IMR-90 (cell line): ENCODE data around the gene PGGHG. TPM values are rescaled to one million over a fixed set of nuclear protein-coding genes. Genes with fewer than 3 reads are reported as not detected.
"Not testable (repeated sequence)": the region's sequence is repeated elsewhere in the genome, so short reads cannot be mapped to it uniquely, and the experiment has no call there.

ENCODE experiments used
- ATAC-seq: fragments of 200-7000 bp; cut with Tn5 transposase; 2 replicates; pipeline ENCODE4 v1.9.1; 2020; ENCODE audit warnings: low read depth, mild to moderate bottlenecking, moderate library complexity
- BruUV-seq: library from RNA; stranded (reverse); fragments of 400-500 nt; replicated peaks from 2 replicates; lab custom pipeline; 2021; lab: Mats Ljungman, UMichigan
- CTCF ChIA-PET: fragments of 300-600 bp; formaldehyde crosslinking; extraction: SDS; loops from one replicate; lab custom pipeline; 2021; ENCODE audit warnings: antibody characterized with exemption; lab: Yijun Ruan, JAX
- POLR2A ChIA-PET: fragments of 300-600 bp; sonication (Branson Sonifier 250); formaldehyde crosslinking; loops from one replicate; lab custom pipeline; 2022; ENCODE audit warnings: antibody characterized with exemption; ENCODE audit not compliant: unreplicated experiment; lab: Charles Lee
- DNase-seq: peaks from one replicate; pipeline ENCODE4 v3.0.0; 2013
- H2AFZ ChIP-seq: replicated peaks from 2 replicates; pipeline ENCODE3; 2013; ENCODE audit warnings: low read length, mild to moderate bottlenecking; ENCODE audit not compliant: poor library complexity
- H2AK5ac ChIP-seq: 2 replicates; pipeline ENCODE4 v1.6.1; 2013; ENCODE audit warnings: low read depth, low read length, inconsistent platforms
- H2AK9ac ChIP-seq: replicated peaks from 2 replicates; pipeline ENCODE3; 2013; ENCODE audit warnings: mild to moderate bottlenecking, low read depth, low read length, moderate library complexity; ENCODE audit not compliant: poor library complexity
- H2BK120ac ChIP-seq: 2 replicates; pipeline ENCODE4 v1.6.1; 2013; ENCODE audit warnings: low read depth, low read length, inconsistent platforms
- H2BK15ac ChIP-seq: 3 replicates; pipeline ENCODE4 v1.6.1; 2013; ENCODE audit warnings: low read depth, low read length, inconsistent platforms
- H2BK20ac ChIP-seq: 2 replicates; pipeline ENCODE4 v1.6.1; 2013; ENCODE audit warnings: low read depth, mild to moderate bottlenecking, inconsistent platforms, low read length, moderate library complexity
- H2BK5ac ChIP-seq: 2 replicates; pipeline ENCODE4 v1.6.1; 2013; ENCODE audit warnings: mild to moderate bottlenecking, low read depth, low read length, inconsistent platforms; ENCODE audit not compliant: poor library complexity, severe bottlenecking
- H3K14ac ChIP-seq: replicated peaks from 2 replicates; pipeline ENCODE4 v1.6.1; 2013; ENCODE audit warnings: low read depth, low read length, inconsistent platforms
- H3K18ac ChIP-seq: 2 replicates; pipeline ENCODE4 v1.6.1; 2013; ENCODE audit warnings: low read depth, low read length, control low read depth
- H3K23ac ChIP-seq: 2 replicates; pipeline ENCODE4 v1.6.1; 2013; ENCODE audit warnings: low read depth, low read length, inconsistent platforms
- H3K27ac ChIP-seq: 2 replicates; pipeline ENCODE4 v1.5.1; 2013; ENCODE audit warnings: mild to moderate bottlenecking, control low read depth, low read length; ENCODE audit not compliant: insufficient read depth
- H3K27me3 ChIP-seq: 2 replicates; pipeline ENCODE4 v1.6.1; 2013; ENCODE audit warnings: low read length; ENCODE audit not compliant: control insufficient read depth, insufficient read depth
- H3K36me3 ChIP-seq: 2 replicates; pipeline ENCODE4 v1.6.1; 2013; ENCODE audit warnings: low read length, mixed read lengths; ENCODE audit not compliant: control insufficient read depth, insufficient read depth
- H3K4ac ChIP-seq: 2 replicates; pipeline ENCODE4 v1.6.1; 2013; ENCODE audit warnings: low read depth, low read length, inconsistent platforms
- H3K4me1 ChIP-seq: 2 replicates; pipeline ENCODE4 v1.6.1; 2013; ENCODE audit warnings: low read length, mixed read lengths; ENCODE audit not compliant: control insufficient read depth, insufficient read depth
- H3K4me2 ChIP-seq: 2 replicates; pipeline ENCODE4 v1.6.1; 2013; ENCODE audit warnings: low read depth, mild to moderate bottlenecking, control low read depth, low read length, moderate library complexity
- H3K4me3 ChIP-seq: 2 replicates; pipeline ENCODE4 v1.5.1; 2013; ENCODE audit warnings: low read depth, mild to moderate bottlenecking, control low read depth, low read length, moderate library complexity; ENCODE audit not compliant: insufficient read depth
- H3K56ac ChIP-seq: 2 replicates; pipeline ENCODE4 v1.6.1; 2013; ENCODE audit warnings: low read length, inconsistent platforms; ENCODE audit not compliant: insufficient read depth; ENCODE audit errors: extremely low read depth
- H3K79me1 ChIP-seq, 2 experiments: 2 replicates each; pipeline ENCODE4 v1.6.1; 2013; ENCODE audit warnings: low read length in 2 of 2, inconsistent platforms in 1 of 2, low read depth in 1 of 2
- H3K9ac ChIP-seq: 2 replicates; pipeline ENCODE4 v1.6.1; 2013; ENCODE audit warnings: low read depth, low read length, control low read depth
- H3K9me1 ChIP-seq: 2 replicates; pipeline ENCODE4 v1.6.1; 2013; ENCODE audit warnings: low read length, inconsistent platforms; ENCODE audit not compliant: insufficient read depth
- H3K9me3 ChIP-seq: 2 replicates; pipeline ENCODE4 v1.6.1; 2013; ENCODE audit warnings: low read length; ENCODE audit not compliant: control insufficient read depth, insufficient read depth
- H4K20me1 ChIP-seq: 2 replicates; pipeline ENCODE4 v1.6.1; 2013; ENCODE audit warnings: low read length, inconsistent platforms; ENCODE audit not compliant: insufficient read depth
- H4K5ac ChIP-seq: 2 replicates; pipeline ENCODE4 v1.6.1; 2013; ENCODE audit warnings: mild to moderate bottlenecking, low read depth, low read length, control low read depth
- H4K8ac ChIP-seq, 2 experiments: 2 replicates each; pipeline ENCODE4 v1.6.1; 2013; ENCODE audit warnings: low read depth in 2 of 2, low read length in 2 of 2, control low read depth in 1 of 2, inconsistent platforms in 1 of 2
- H4K91ac ChIP-seq: 2 replicates; pipeline ENCODE4 v1.6.1; 2013; ENCODE audit warnings: low read depth, low read length, inconsistent platforms; ENCODE audit not compliant: insufficient read depth
- whole genome bisulfite sequencing, 2 experiments: methylation state at CpG; one replicate each; pipeline versions ENCODE4 v1.1.5 to v1.1.7; 2013; ENCODE audit warnings: missing lambda C conversion rate in 2 of 2; ENCODE audit not compliant: insufficient read length in 1 of 2; ENCODE audit errors: extremely low coverage in 2 of 2; 5-methylcytosine and 5-hydroxymethylcytosine counted together
- dilution Hi-C: fragments of 300-500 bp; cut with HindIII; formaldehyde crosslinking; loops from one replicate; pipeline ENCODE4 v1.14.3; 2018; ENCODE audit warnings: low sequenced_read_pairs; ENCODE audit not compliant: unreplicated experiment
- in situ Hi-C: fragments of 300-500 bp; cut with MboI; formaldehyde crosslinking; loops from 3 replicates; pipeline ENCODE4 v1.14.3; 2019; ENCODE audit warnings: low sequenced_read_pairs, inconsistent platforms, mixed read lengths
- intact Hi-C: fragments of 100-400 bp; cut with micrococcal nuclease; formaldehyde crosslinking; loops from 2 replicates; pipeline ENCODE4 v1.10.0; 2022
- polyA plus RNA-seq, 3 experiments: library from polyadenylated mRNA; depleted of rRNA; stranded (reverse); fragments of >200 nt; gene quantifications; 2 replicates each; pipeline ENCODE4 v1.2.3, GENCODE V29; 2012; ENCODE audit warnings: low replicate concordance in 1 of 3
- total RNA-seq: library from RNA; depleted of rRNA; stranded (reverse); fragments of >200 nt; gene quantifications from 2 replicates; pipeline ENCODE4 v1.2.3, GENCODE V29; 2012

PGGHG gene
- total and polyA plus RNA-seq, 2 of the 4 experiments (the other 2 are of a cell fraction), result 1.8 to 17.0 TPM

DNA sequence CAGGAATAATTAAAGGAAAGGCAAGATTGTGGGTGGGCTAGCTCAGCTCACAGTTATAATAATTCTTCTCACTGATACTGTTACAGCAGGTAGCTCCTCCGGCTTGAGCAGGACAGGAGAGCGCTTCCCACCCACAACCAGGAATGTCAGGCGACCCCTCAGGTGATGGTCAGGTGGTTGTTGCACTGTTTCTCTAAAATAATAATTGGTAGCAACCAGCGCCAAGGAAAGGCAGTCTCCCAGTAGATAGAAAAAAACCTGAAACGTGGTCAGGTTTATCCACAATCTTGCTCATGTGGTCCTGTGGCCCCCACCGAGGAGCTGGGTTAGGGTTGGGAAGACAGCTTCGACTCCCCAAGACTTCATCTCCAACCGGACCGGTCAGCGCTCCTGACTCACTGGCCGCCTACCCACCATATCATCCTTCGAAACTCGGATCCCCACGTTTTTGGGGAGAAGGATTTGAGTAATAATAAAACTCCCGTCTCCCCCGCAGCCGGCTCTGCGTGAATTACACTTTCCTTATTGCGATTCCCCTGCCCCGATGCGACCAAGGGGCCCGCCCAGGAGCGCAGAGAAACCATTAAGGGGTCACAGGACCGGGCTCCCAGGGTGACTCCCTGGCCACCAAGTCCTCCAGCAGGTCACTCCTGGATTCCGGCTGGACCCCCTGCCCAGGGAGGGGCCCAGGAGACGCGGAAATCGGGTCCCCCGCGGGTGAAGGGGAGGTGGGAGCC is 28.9 kb downstream of the PGGHG start:
- H4K91ac ChIP-seq, H3K27me3 ChIP-seq, H2AK9ac ChIP-seq, dilution Hi-C loops, H3K9ac ChIP-seq, H3K36me3 ChIP-seq, H3K9me3 ChIP-seq, H3K4ac ChIP-seq, H2BK120ac ChIP-seq, H2AFZ ChIP-seq, intact Hi-C loops, DNase-seq, in situ Hi-C loops, H3K27ac ChIP-seq, H4K5ac ChIP-seq, POLR2A ChIA-PET, CTCF ChIA-PET, H3K4me3 ChIP-seq, H3K18ac ChIP-seq, H3K9me1 ChIP-seq, H3K14ac ChIP-seq, BruUV-seq, H3K4me2 ChIP-seq, H2BK20ac ChIP-seq, H2BK5ac ChIP-seq: not testable (repeated sequence)
- Histone ChIP-seq H3K56ac (0 out of 2 replicates have a peak overlapping the region, but pooled peaks have one; percentile 17), H3K23ac (peak overlapping the region; percentile 68; the same call in 1 of the 2 replicates), H4K8ac (peak overlapping the region in 1 of 2 experiments; percentile 52; a peak in 1 of 4 replicates), H4K20me1 (peaks cover 10% of the 10 kb centered on the region; the same call in 1 of the 2 replicates), H3K79me1 (peaks cover 5 to 29% of the 10 kb centered on the region in 2 experiments; a peak in 3 of 4 replicates), H2BK15ac (0 out of 3 replicates have a peak overlapping the region, but pooled peaks have one; percentile 44), H3K4me1 (peaks cover 15% of the 10 kb centered on the region), H2AK5ac (0 out of 2 replicates have a peak overlapping the region, but pooled peaks have one; percentile 56)
- no CpG with 5 or more reads among the region's 30 CpGs for WGBS, 2 experiments
- peak; percentile 0; the same call in 1 of the 2 replicates for ATAC-seq

DNA sequence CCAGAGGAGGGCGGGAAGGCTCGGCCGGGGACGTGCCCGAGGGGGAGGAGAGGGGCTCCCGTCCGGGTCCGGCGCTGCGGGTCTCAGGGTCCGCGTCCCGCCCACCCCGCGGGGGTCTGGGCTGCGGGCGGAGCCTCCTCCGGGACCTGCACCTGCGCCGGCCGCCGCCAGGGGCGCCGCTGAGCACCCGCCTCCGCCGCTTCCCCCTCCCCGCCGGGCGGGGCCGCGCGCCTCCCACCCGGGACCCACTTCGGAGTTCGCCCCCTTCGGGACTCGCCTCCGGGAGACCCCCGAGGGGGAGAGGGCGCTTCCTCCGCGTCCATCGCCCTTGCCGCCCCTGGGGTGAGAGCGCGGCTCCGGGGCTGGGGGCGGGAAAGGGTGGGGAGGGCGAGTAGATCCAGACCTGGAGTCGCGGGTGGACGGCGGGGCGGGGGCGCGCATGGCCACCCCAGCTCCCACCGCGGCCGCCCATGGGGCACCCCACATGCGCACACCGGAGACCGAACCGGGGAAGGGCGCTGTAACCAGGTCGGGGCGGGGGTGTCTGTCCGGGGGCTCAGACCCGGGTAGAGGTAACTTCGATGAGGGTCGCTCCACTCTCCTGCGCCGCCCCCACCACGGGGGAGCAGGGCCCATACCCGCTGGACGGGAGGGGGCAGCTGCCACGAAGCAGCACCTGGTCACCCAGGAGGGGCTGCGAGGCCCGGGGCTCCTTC is 29.6 kb downstream of the PGGHG start:
- CTCF ChIA-PET, H3K9me1 ChIP-seq, H2AK9ac ChIP-seq, dilution Hi-C loops, H3K9me3 ChIP-seq, H3K14ac ChIP-seq, H2BK120ac ChIP-seq, H3K36me3 ChIP-seq, H4K91ac ChIP-seq, DNase-seq, H3K56ac ChIP-seq, H3K18ac ChIP-seq, H2AFZ ChIP-seq, H2AK5ac ChIP-seq, H3K23ac ChIP-seq, H3K4me1 ChIP-seq, POLR2A ChIA-PET, in situ Hi-C loops, H3K27me3 ChIP-seq, H2BK20ac ChIP-seq, H2BK15ac ChIP-seq, H4K5ac ChIP-seq, BruUV-seq, intact Hi-C loops: not testable (repeated sequence)
- WGBS, 2 experiments, result no CpG with 5 or more reads among the region's 79 CpGs
- ATAC-seq, result peak; percentile 68
- peak overlapping the region; percentile 83 for H3K9ac ChIP-seq
- H3K79me1 ChIP-seq, result peaks cover 5 to 23% of the 10 kb centered on the region in 2 experiments; a peak in 3 of 4 replicates
- H3K4ac ChIP-seq, result peak overlapping the region; percentile 65; the same call in 1 of the 2 replicates
- H3K4me3 ChIP-seq, result peak overlapping the region; percentile 51
- H4K20me1 ChIP-seq, result peaks cover 10% of the 10 kb centered on the region; the same call in 1 of the 2 replicates
- H3K4me2 ChIP-seq, result peak overlapping the region; percentile 69
- peak overlapping the region; percentile 79 for H2BK5ac ChIP-seq
- peak overlapping the region in 1 of 2 experiments; percentile 77; a peak in 1 of 4 replicates for H4K8ac ChIP-seq
- peak overlapping the region; percentile 87 for H3K27ac ChIP-seq
